ENCODE results near the gene LAMA2.
A peak's percentile ranks its signal among the peaks of the same experiment; 100 is the strongest.

LAMA2 gene

GRCh38 chr6:129217701-129218100 lies 334.8 kb downstream of the LAMA2 start:
- DNase-seq (ENCODE audit: low spot score) = no peak

DNA sequence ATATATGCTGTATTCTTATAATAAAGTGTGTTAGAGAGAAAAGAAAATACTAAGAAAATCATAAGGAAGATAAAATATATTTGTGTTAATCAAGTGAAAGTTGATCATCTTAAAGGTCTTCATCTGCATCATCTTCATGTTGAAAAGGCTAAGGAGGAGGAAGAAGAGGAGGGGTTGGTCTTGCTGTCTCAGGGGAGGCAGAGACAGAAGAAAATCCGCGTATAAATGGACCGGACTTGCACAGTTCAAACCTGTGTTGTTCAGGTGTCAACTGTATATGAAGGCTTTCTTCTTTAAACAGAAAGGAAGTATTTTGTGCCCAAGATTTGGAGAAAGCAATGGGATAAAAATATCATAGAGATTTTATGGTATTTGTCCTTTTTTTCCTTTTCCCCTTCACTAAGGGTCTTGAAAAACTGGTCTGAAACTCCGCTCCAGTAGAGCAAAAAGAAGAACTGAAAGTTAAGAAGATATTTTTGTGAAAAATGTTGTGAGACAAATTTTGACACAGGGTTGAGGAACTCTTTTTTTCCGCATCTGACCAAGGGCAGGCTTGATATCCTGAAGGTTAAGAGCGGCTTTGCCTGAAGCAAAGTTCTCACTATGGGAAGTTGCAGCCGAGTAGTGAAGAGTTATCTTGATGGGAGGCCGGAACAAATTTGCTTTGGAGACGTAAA lies 350.7 kb downstream of the LAMA2 start:
- DNase-seq (ENCODE audit: low spot score) = no peak

GRCh38 chr6:129235167-129236000 lies 352.4 kb downstream of the LAMA2 start:
- no peak for DNase-seq (ENCODE audit: low spot score)

DNA sequence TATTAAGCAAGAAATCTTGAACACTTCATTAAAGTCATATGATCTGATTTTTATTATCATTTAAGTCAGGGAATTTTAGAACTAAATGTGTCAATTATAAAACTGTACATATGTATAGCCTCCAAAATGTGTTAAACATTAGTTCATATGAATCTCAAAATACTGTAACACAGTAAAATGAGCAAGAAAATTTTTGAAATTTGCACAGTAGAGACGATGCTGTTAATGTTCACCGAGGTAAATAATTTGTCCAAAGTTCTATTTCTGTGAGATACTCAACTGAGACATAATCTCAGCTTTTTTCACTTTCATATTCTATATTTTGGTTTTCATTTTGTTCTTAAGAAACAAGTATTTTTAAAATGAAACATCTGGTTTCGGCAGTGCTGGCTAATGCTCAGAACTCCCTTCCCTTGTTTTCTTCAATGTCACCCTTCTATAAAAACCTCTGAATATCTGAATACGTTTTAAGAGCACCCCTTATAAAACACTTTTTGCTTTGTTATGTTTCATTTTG lies 353.1 kb downstream of the LAMA2 start:
- no peak for DNase-seq (ENCODE audit: low spot score)

DNA sequence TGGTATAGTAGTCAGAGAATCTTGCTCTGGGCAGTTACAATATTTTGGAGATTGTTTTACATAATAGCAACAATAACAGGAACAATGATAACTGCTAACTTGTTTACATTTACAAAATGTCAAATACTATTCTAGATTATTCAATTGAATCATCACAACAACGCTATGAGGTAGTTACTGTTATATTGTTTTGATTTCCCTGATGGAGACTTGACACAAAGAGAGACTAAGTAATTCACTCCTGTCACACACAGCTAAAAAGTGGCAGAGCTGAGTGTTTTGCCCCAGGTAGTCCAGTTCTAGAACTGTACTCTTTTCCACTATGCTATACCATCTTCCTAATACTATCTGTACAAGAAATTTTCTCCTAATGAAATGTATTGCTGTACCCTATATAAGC lies 356.1 kb downstream of the LAMA2 start:
- DNase-seq (ENCODE audit: low spot score) = no peak

GRCh38 chr6:129239825-129240491 lies 357.0 kb downstream of the LAMA2 start:
- peak; percentile 31 for DNase-seq (ENCODE audit: low spot score)

DNA sequence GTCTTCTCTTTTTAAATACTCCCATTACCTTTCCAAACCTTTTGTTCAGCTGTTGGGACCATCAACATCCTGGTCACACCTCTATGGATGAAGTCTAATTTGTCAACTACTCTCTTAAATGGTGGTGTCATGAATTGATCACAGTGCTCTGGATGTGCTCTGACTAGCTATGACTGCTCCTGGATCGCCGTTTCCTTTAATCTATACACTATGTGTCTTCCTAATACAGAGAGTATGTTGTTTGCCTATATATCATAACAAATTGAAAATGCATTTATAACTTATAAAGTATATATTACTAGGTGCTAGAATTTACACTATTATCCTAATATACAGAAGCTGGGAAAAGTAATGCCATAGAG lies 357.5 kb downstream of the LAMA2 start:
- DNase-seq (ENCODE audit: low spot score) = no peak

DNA sequence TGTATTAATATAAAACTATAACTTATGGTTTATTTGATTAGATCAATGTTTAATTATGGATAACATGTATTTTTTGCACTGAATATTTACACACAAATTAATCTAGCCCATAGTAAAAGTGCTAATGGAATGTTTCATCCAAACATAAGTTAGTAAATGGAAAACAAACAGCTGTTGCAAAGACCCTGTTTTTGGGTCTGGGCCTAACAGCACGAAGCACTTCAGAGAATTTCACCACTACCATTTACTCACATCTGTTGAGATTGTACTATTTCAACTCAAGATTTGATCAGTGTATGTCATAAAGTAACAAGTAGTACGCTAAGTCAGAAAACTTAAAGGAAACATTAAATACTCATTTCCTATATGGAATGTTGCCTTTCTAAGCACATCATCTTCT lies 359.6 kb downstream of the LAMA2 start:
- no peak for DNase-seq (ENCODE audit: low spot score)

GRCh38 chr6:129243377-129243776 lies 360.4 kb downstream of the LAMA2 start:
- no peak for DNase-seq (ENCODE audit: low spot score)

DNA sequence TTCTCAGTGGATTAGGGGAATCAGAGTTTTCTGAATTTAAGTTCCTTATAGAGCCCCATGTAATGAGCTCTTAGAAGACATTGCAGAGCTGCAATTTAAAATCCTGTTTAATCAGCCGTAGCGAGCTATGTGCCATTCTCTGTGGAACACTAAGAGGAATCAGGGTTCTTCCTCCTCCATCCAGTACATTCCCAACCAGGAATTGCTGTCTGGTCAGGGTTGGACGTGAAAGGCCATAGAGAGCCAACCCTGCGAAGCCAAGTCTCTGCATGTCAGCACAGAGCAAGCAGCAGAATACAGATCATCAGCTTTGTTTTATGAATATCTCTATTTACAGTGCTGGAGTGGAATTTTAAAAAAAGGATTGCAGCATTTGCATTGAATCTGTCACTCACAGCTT lies 366.0 kb downstream of the LAMA2 start:
- DNase-seq (ENCODE audit: low spot score) = peak; percentile 4

GRCh38 chr6:129251669-129252376 lies 368.9 kb downstream of the LAMA2 start:
- peak; percentile 75 for DNase-seq (ENCODE audit: low spot score)

GRCh38 chr6:129252377-129253071 lies 369.6 kb downstream of the LAMA2 start:
- DNase-seq (ENCODE audit: low spot score) = no peak

DNA sequence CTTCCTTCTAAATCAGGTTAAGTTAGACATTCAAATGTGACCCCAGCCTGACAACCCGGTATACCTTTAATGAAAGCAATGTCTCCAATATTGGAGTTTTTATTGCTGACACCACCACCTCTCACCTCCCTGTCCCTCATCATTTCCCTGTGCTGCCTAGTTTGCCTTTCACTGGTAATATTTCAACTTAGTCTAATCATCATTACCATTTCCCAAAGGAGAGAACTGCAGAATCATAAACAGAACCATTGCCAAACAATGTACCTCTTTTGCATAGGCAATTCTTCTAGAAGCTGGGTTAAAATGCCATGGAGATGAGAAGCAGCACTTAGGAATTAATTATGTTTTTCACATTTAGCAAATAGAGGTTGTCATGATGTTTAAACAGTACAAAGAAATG lies 370.3 kb downstream of the LAMA2 start:
- DNase-seq (ENCODE audit: low spot score) = no peak

GRCh38 chr6:129253727-129254126 lies 370.8 kb downstream of the LAMA2 start:
- no peak for DNase-seq (ENCODE audit: low spot score)

DNA sequence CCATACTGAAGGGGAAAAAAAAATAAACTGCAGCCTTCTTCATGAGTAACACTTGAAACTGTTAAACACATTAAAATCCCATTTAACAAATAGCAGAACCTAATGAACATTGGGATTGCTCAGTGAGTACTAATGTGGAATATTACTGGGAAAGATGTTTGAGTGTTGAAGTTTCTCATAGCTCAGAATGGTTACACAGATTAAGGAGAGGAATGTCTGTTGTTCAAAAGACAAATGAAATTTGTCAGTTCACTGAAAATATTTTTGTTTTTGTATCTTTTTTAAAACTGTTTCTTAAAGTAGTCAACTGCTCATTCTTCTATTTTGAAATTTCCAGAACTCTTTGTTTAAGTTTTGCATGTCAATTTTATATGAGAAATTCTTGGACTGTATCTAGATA lies 374.3 kb downstream of the LAMA2 start:
- DNase-seq (ENCODE audit: low spot score) = no peak

- DNase-seq (ENCODE audit: low spot score) = no peak
Measured at GRCh38 chr6:129262661-129263060, 379.7 kb downstream of the LAMA2 start.

DNA sequence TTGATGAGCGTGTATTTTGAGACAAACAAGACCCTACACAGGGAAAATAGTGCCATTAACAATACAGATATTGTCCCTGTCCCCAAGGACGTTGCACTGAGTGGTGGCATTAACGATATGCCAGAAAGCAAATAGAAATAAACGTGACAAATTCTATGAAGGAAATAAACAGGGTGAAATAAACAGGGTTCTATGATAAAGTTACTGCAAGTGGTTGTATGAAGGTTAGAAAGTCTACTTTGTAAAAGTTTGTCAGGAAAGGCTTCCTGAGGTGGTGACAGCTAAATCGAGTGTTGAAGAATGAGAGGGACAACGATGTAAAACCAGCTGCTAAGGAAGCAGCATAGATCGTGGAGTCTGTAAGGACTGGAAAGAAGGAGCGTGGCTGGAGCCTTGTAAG lies 380.2 kb downstream of the LAMA2 start:
- no peak for DNase-seq (ENCODE audit: low spot score)

GRCh38 chr6:129264480-129265045 lies 381.6 kb downstream of the LAMA2 start:
- no peak for DNase-seq (ENCODE audit: low spot score)

DNA sequence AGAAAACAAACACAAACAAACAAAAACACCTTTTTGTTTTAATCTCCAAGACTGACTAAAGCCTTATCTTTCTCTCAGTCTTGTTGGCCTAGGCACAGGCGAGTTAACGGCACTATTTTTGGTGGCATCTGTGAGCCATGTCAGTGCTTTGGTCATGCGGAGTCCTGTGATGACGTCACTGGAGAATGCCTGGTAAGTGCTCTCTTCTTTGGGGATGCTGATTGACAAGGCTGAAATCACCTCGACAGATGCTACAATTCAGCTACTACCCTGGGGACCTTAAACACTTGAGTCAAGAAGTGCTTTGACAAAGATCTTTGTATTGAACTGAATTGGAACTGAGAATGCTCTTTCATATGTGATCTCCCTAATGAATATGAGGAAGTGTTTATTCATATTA lies 384.1 kb downstream of the LAMA2 start:
- DNase-seq (ENCODE audit: low spot score) = no peak

DNA sequence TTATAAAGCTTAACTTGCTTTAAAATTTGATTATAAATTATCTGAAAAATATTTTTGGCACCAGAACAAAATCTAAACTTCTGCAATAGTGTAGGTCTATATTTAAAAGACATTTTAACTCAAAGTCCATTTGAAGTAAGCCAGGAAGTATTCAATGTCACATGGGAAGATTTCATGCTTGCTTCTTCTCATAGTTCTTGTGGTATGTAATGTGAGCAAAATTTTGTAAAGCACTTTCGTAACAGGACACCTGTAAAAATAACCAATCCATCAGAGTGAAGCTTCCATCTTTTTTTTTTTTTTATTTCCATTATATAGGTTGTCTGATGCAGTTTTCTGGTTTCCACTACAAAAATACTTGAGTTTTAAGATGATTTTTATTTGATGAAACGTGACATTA lies 386.1 kb downstream of the LAMA2 start:
- DNase-seq (ENCODE audit: low spot score) = no peak

DNA sequence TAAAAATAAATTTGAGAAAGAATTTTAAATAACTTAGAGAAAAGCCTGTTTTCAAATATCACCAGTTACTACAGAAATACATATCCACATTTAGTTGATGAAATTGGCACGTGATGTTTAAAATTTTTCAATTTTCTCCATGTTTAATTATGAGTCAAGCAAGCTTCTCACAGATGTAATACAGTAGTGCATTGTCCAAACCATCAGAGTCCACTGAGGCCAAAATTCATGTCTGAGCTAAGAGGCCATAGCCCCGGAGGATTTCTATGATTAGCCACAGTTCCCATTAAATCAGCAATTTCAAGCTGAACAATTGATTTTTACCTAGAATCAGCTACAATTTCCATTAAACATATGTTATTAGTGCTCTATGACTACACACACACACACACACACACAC lies 387.0 kb downstream of the LAMA2 start:
- no peak for DNase-seq (ENCODE audit: low spot score)

Measured in kidney tubule cell (primary cell).